ENCODE results near the gene TMEM141.
"Not testable (repeated sequence)": the region's sequence is repeated elsewhere in the genome, so short reads cannot be mapped to it uniquely, and the experiment has no call there.

DNA sequence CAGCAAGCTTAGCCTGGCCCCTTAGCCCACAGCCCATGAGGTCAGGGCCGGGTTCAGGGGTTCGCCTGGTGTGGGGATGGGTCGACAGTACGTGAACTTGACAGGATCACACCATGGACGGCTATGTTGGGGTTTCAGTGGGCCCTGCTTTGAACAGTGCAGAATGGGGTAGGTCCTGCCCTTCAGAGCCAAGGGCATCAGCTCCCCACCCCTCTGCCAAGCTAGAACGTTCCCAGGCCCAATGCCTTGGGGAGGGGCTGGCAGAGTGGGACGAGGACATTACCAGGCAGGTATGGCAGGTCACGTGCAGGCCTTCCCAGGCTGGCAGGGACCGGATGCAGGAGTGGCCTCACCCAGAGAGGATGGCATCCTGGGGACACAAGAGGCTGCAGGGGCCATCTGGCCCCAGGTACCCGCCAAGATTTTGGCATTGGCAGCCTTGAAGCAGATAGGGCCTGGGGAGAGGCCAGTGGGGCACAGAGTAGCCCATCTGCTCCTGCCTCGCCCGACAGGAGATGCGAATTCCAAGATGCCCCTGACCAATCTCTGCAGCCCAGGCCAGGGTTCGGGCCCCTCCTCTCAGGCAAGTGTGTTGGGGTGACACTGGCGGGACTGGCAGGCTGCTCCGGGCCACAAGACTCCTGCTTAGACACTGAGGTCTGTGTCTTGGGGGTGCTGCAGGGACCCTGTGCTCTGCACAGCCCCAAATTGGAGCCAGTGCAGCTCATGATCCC lies 50.7 kb downstream of the TMEM141 start:
- TF ChIP-seq TAF1, SPI1, POLR2AphosphoS5 (IDR thresholded peaks at IDR 0.05; ENCODE audit: low read depth, low read length): not testable (repeated sequence)
